Gastroesophageal sphincter (tissue), 3 donors: ENCODE data around the gene ADD3.

Experiments
- CTCF ChIP-seq, 4 experiments: fragments of 200-600 bp in 2 of 4; fragments of 450-650 bp in 2 of 4; sonication (generic) in 1 of 4; IDR thresholded peaks; one replicate each; pipeline ENCODE4 v1.5.1; 2017 to 2019; ENCODE audit warnings: antibody characterized with exemption in 4 of 4, mild to moderate bottlenecking in 2 of 4, moderate library complexity in 2 of 4
- POLR2A ChIP-seq, 2 donors: fragments of 450-650 bp; IDR thresholded peaks; one replicate each; pipeline ENCODE4 v1.6.1; 2017; ENCODE audit warnings: antibody characterized with exemption in 2 of 2, mild to moderate bottlenecking in 2 of 2, moderate library complexity in 1 of 2

DNA sequence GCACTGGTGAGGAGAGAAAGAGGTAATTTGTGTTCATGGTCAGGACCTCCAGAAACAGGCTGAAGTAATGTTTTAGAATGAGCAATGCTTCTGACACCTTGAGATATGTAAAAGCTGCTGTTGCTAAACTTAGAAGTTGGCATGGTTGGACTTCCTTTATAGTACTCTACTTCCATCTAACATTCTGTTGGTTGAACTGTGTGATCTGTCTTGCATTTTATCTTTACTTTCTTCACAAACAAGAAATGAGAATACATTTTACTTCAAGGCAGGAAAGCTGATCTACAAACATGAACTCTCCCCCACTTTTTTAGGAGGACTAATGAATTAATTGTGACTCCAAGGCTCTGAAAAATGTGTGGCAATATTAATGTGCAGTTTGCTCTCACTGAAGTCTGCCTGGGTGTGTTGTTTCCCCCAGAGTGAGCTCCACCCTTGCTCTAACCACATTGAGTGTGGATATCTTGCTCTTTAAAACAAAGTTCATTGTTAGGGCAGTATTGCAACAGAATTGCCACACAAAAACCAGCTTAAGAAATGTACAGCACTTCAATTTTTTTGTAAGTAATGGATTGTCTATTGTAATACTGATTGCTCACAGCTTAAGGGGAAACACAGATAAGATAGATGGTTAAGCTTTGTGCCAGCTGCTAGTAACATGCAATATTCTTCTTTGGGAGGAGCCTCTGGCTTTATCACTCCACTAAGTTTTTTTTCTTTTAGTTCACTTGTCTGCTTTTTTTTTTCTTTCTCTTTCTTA lies 69.0 kb downstream of the ADD3 start:
- TF ChIP-seq CTCF (IDR thresholded peaks at IDR 0.05), result no peak
- TF ChIP-seq POLR2A (IDR thresholded peaks at IDR 0.05), result no peak
